ENCODE data around the gene TIGD7. TPM values are rescaled to one million over a fixed set of nuclear protein-coding genes. Genes with fewer than 3 reads are reported as not detected.
A peak's percentile ranks its signal among the peaks of the same experiment; 100 is the strongest.

TIGD7 gene
- total RNA-seq, 1 donor from 2014 or later, result 7.8 TPM

DNA sequence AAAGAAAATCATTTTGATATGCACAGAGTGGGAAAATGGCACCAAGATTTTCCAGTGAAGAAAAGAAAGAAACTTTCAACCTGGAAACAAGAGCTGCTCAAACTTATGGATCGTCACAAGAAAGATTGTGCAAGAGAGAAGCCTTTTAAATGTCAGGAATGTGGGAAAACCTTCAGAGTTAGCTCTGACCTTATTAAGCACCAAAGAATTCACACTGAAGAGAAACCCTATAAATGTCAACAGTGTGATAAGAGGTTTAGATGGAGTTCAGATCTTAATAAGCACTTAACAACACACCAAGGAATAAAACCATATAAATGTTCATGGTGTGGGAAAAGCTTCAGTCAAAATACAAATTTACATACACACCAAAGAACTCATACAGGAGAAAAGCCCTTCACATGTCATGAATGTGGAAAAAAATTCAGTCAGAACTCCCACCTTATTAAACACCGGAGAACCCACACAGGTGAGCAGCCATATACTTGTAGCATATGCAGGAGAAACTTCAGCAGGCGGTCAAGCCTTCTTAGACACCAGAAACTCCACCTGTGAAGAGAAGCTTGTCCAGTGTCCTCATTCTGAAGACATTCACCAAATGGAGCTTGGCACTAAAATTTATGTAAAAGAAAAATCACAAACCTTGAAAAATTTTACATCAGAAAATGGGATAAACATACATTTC, 12.2 kb upstream of the TIGD7 start:
- no peaks in the 10 kb centered on the region for H3K27me3 ChIP-seq (ENCODE audit: control insufficient read depth in 3 of 3, insufficient read depth in 3 of 3, low read length in 3 of 3)
- no peak overlapping the region for H3K9ac ChIP-seq (ENCODE audit: low read depth in 1 of 3, low read length in 3 of 3)
- peak overlapping the region in 2 of 3 donors; percentile 8 to 52 for H3K4me3 ChIP-seq (ENCODE audit: low read length in 3 of 3)
- peaks cover 45 to 59% (median 55%) of the 10 kb centered on the region in 3 donors for H3K36me3 ChIP-seq (ENCODE audit: control insufficient read depth in 3 of 3, insufficient read depth in 3 of 3, low read length in 3 of 3)
- H3K9me3 ChIP-seq (ENCODE audit: control insufficient read depth in 3 of 3, low read length in 3 of 3), result peaks cover 58 to 83% (median 60%) of the 10 kb centered on the region in 3 donors
- no peak overlapping the region for H3K27ac ChIP-seq (ENCODE audit: low read depth, low read length)
- no peaks in the 10 kb centered on the region for H3K4me1 ChIP-seq (ENCODE audit: control insufficient read depth in 3 of 3, insufficient read depth in 3 of 3, low read length in 3 of 3)

DNA sequence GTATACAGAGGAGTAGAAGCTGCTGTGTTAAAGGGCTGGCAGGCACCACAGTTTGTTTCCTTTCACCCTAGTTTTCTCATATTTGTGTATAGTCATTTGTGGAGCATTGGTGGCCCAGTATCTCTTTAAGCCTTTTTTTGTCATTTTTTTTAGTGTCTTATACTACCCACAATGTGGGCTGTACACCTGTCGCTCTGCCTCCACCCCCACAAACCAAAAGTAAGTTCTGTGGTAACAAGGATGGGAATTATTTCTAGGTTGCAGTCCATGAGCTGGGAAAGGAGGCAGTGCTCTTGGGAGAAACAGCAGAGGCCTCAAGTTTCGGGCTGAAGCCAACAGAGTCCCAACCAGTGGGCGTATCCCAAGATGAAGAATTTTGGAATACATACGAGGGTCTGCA, 6.3 kb upstream of the TIGD7 start:
- no peak overlapping the region for H3K4me3 ChIP-seq (ENCODE audit: low read length in 3 of 3)
- H3K27ac ChIP-seq (ENCODE audit: low read depth, low read length), result no peak overlapping the region
- H3K36me3 ChIP-seq (ENCODE audit: control insufficient read depth in 3 of 3, insufficient read depth in 3 of 3, low read length in 3 of 3), result peaks cover 55 to 62% (median 61%) of the 10 kb centered on the region in 3 donors
- H3K27me3 ChIP-seq (ENCODE audit: control insufficient read depth in 3 of 3, insufficient read depth in 3 of 3, low read length in 3 of 3), result no peaks in the 10 kb centered on the region
- peaks cover 36 to 52% (median 40%) of the 10 kb centered on the region in 3 donors for H3K9me3 ChIP-seq (ENCODE audit: control insufficient read depth in 3 of 3, low read length in 3 of 3)
- peaks cover 2 to 6% (median 2%) of the 10 kb centered on the region in 3 donors for H3K4me1 ChIP-seq (ENCODE audit: control insufficient read depth in 3 of 3, insufficient read depth in 3 of 3, low read length in 3 of 3)
- no peak overlapping the region for H3K9ac ChIP-seq (ENCODE audit: low read depth in 1 of 3, low read length in 3 of 3)

DNA sequence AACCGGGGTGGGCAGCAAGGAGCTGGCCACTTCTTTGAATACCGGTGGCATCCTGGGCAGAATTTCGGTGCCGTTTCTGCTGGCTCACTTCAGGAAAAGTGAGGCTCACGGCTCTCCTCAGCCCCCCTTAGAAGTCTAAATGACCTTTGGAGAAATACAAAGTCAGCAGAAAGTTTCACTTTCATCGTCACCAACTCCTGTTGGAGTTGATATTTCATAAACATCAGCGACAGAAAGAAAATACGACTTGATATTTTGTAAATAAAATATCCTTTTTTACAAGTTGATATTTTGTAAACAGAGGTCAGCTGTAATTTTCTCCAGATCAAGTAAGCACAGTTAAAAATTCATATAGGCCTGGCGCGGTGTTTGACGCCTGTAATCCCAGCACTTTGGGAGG, 848 bp upstream of the TIGD7 start:
- Histone ChIP-seq H3K4me3 (ENCODE audit: low read length in 3 of 3) (peak overlapping the region; percentile 91 to 95 (median 94)), H3K4me1 (ENCODE audit: control insufficient read depth in 3 of 3, insufficient read depth in 3 of 3, low read length in 3 of 3) (peaks cover 5 to 18% (median 14%) of the 10 kb centered on the region in 3 donors), H3K9ac (ENCODE audit: low read depth in 1 of 3, low read length in 3 of 3) (peak overlapping the region; percentile 91 to 95 (median 91)), H3K27me3 (ENCODE audit: control insufficient read depth in 3 of 3, insufficient read depth in 3 of 3, low read length in 3 of 3) (no peaks in the 10 kb centered on the region), H3K9me3 (ENCODE audit: control insufficient read depth in 3 of 3, low read length in 3 of 3) (peaks cover 6 to 15% (median 8%) of the 10 kb centered on the region in 3 donors), H3K36me3 (ENCODE audit: control insufficient read depth in 3 of 3, insufficient read depth in 3 of 3, low read length in 3 of 3) (peaks cover 30 to 32% (median 31%) of the 10 kb centered on the region in 3 donors), H3K27ac (ENCODE audit: low read depth, low read length) (peak overlapping the region; percentile 88)

DNA sequence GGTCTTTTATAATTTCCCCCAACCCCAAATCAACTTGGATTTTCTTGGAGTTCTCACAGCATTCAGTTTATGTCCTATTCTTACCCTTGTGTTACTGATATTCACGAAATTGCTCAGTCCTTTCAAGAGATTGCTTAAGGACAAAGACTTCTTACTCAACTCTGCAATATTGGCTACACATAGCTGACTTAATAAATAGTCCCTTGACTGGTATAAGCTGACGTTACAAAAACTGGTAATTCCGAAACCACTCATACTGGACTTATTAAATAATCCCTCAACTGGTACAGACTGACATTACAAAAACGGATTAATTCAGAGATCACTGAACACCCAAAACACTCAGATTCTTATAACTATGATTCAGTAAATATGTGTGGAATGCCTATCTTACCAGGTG, 860 bp downstream of the TIGD7 start:
- Histone ChIP-seq H3K27me3 (ENCODE audit: control insufficient read depth in 3 of 3, insufficient read depth in 3 of 3, low read length in 3 of 3) (no peaks in the 10 kb centered on the region), H3K36me3 (ENCODE audit: control insufficient read depth in 3 of 3, insufficient read depth in 3 of 3, low read length in 3 of 3) (peaks cover 31 to 38% (median 34%) of the 10 kb centered on the region in 3 donors), H3K9ac (ENCODE audit: low read depth in 1 of 3, low read length in 3 of 3) (peak overlapping the region; percentile 91 to 95 (median 91)), H3K4me1 (ENCODE audit: control insufficient read depth in 3 of 3, insufficient read depth in 3 of 3, low read length in 3 of 3) (peaks cover 5 to 18% (median 14%) of the 10 kb centered on the region in 3 donors), H3K4me3 (ENCODE audit: low read length in 3 of 3) (peak overlapping the region; percentile 91 to 95 (median 94)), H3K9me3 (ENCODE audit: control insufficient read depth in 3 of 3, low read length in 3 of 3) (peaks cover 7 to 15% (median 8%) of the 10 kb centered on the region in 3 donors), H3K27ac (ENCODE audit: low read depth, low read length) (peak overlapping the region; percentile 88)

DNA sequence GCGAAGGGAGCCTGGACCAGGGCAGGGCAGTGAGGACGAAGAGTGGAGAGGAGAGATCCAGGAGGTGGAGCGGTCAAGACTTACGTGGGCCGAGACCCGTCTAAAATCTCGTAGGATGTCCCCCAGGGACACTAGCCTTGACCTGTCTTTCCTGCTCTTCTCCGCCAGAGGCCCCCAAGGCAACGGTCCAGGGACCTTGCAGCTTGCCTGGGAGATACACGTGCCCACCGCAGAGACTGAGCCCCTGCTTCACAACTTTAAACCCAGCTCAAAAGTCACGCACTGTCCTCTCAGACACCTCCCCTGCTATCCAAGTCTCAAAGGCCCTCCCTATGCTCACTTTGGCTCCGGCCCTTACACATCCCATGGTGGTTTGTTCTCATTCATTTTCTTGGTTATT, 9.4 kb downstream of the TIGD7 start:
- peaks cover 29 to 43% (median 42%) of the 10 kb centered on the region in 3 donors for H3K36me3 ChIP-seq (ENCODE audit: control insufficient read depth in 3 of 3, insufficient read depth in 3 of 3, low read length in 3 of 3)
- no peaks in the 10 kb centered on the region for H3K27me3 ChIP-seq (ENCODE audit: control insufficient read depth in 3 of 3, insufficient read depth in 3 of 3, low read length in 3 of 3)
- no peak overlapping the region for H3K4me3 ChIP-seq (ENCODE audit: low read length in 3 of 3)
- H3K4me1 ChIP-seq (ENCODE audit: control insufficient read depth in 3 of 3, insufficient read depth in 3 of 3, low read length in 3 of 3), result no peaks in the 10 kb centered on the region
- H3K9me3 ChIP-seq (ENCODE audit: control insufficient read depth in 3 of 3, low read length in 3 of 3), result peaks cover 10 to 36% (median 32%) of the 10 kb centered on the region in 3 donors
- H3K27ac ChIP-seq (ENCODE audit: low read depth, low read length), result no peak overlapping the region
- no peak overlapping the region for H3K9ac ChIP-seq (ENCODE audit: low read depth in 1 of 3, low read length in 3 of 3)

DNA sequence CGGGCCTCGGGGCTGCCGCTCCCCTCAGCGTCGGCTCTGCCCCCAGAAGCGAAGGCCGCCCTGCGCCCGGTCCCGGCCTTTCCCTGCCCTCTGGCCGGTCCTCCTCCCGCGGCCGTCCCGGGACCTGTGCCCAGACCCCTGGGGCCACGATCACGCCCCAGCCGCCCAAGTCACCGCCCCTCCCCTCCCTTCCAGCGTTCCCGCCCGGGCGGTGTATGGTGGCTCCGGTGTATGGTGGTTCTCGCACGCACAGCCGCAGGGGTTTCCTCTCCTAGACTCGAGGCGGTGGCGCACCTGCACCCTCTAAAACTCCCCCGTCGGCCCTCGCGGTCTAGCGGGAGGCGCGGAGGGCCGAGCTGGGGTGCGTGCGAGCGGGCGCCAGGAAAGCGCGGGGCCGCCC, 10.0 kb downstream of the TIGD7 start:
- H3K27me3 ChIP-seq (ENCODE audit: control insufficient read depth in 3 of 3, insufficient read depth in 3 of 3, low read length in 3 of 3), result no peaks in the 10 kb centered on the region
- no peak overlapping the region for H3K27ac ChIP-seq (ENCODE audit: low read depth, low read length)
- H3K9me3 ChIP-seq (ENCODE audit: control insufficient read depth in 3 of 3, low read length in 3 of 3), result peaks cover 13 to 41% (median 38%) of the 10 kb centered on the region in 3 donors
- H3K9ac ChIP-seq (ENCODE audit: low read depth in 1 of 3, low read length in 3 of 3), result no peak overlapping the region
- peaks cover 31 to 44% (median 44%) of the 10 kb centered on the region in 3 donors for H3K36me3 ChIP-seq (ENCODE audit: control insufficient read depth in 3 of 3, insufficient read depth in 3 of 3, low read length in 3 of 3)
- H3K4me1 ChIP-seq (ENCODE audit: control insufficient read depth in 3 of 3, insufficient read depth in 3 of 3, low read length in 3 of 3), result no peaks in the 10 kb centered on the region
- no peak overlapping the region for H3K4me3 ChIP-seq (ENCODE audit: low read length in 3 of 3)

DNA sequence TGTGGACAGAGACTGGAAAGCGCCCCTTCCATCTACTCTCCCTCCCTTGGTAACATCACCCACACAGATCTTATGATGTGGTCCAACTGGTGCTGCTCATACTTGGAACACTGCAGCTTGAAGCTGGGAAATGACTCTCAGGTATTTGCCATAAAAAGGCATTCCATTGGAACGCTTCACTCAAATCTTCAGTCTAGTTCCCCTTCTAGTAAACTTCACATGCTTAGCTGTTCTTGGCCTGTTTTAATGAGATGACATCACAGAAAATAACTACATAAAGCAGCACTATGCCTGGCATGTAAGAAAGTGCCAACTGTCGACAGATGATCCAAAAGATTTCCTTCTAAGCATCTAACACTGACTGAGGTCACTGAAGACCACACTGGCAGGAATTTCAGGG, 12.6 kb downstream of the TIGD7 start:
- Histone ChIP-seq H3K9ac (ENCODE audit: low read depth in 1 of 3, low read length in 3 of 3) (no peak overlapping the region), H3K9me3 (ENCODE audit: control insufficient read depth in 3 of 3, low read length in 3 of 3) (peaks cover 30 to 52% (median 50%) of the 10 kb centered on the region in 3 donors), H3K4me3 (ENCODE audit: low read length in 3 of 3) (peak overlapping the region in 2 of 3 donors; percentile 23 to 25), H3K4me1 (ENCODE audit: control insufficient read depth in 3 of 3, insufficient read depth in 3 of 3, low read length in 3 of 3) (no peaks in the 10 kb centered on the region), H3K36me3 (ENCODE audit: control insufficient read depth in 3 of 3, insufficient read depth in 3 of 3, low read length in 3 of 3) (peaks cover 45 to 54% (median 53%) of the 10 kb centered on the region in 3 donors), H3K27ac (ENCODE audit: low read depth, low read length) (no peak overlapping the region), H3K27me3 (ENCODE audit: control insufficient read depth in 3 of 3, insufficient read depth in 3 of 3, low read length in 3 of 3) (no peaks in the 10 kb centered on the region)

DNA sequence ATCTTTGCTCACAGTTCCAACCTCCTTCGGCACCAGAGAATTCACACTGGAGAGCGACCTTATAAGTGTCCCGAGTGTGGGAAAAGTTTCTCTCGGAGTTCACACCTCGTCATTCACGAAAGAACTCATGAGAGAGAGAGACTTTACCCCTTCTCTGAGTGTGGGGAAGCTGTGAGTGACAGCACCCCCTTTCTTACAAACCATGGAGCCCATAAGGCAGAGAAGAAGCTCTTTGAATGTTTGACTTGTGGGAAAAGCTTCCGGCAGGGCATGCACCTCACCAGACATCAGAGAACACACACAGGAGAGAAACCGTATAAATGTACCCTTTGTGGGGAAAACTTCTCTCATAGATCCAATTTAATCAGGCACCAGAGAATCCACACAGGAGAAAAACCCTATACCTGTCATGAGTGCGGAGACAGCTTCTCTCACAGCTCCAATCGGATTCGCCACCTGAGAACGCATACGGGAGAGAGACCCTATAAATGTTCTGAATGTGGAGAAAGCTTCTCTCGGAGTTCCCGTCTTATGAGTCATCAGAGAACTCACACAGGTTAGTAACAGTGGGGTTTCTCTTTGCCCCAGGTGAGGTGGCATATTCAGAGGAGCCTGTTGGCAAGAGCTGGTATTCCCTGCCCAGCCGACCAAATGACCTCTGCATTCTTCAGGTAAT, 15.1 kb downstream of the TIGD7 start:
- H3K36me3 ChIP-seq (ENCODE audit: control insufficient read depth in 3 of 3, insufficient read depth in 3 of 3, low read length in 3 of 3), result peaks cover 61 to 76% (median 76%) of the 10 kb centered on the region in 3 donors
- H3K27me3 ChIP-seq (ENCODE audit: control insufficient read depth in 3 of 3, insufficient read depth in 3 of 3, low read length in 3 of 3), result no peaks in the 10 kb centered on the region
- peak overlapping the region in 2 of 3 donors; percentile 25 to 54 for H3K4me3 ChIP-seq (ENCODE audit: low read length in 3 of 3)
- H3K4me1 ChIP-seq (ENCODE audit: control insufficient read depth in 3 of 3, insufficient read depth in 3 of 3, low read length in 3 of 3), result peaks cover 2 to 12% (median 6%) of the 10 kb centered on the region in 3 donors
- H3K27ac ChIP-seq (ENCODE audit: low read depth, low read length), result no peak overlapping the region
- H3K9me3 ChIP-seq (ENCODE audit: control insufficient read depth in 3 of 3, low read length in 3 of 3), result peaks cover 30 to 47% (median 46%) of the 10 kb centered on the region in 3 donors
- H3K9ac ChIP-seq (ENCODE audit: low read depth in 1 of 3, low read length in 3 of 3), result no peak overlapping the region

DNA sequence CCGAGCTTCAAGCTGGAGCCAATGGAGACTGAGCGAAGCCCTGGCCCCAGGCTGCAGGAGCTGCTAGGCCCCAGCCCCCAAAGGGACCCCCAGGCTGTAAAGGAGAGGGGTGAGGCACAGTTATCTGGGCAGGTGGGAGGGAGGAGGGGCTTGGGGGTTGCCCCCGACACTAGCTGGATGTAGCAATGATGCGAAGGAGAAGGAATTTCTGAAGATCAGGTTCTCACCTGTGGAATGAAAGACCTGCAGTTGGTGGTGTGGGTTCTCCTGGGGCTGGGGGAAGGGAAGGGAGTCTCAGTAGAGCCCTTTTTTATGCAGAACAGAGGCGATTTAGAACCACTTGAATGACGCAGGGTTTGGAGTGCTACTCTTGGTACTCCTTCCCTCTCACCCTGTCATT, 20.1 kb downstream of the TIGD7 start:
- Histone ChIP-seq H3K27ac (ENCODE audit: low read depth, low read length) (no peak overlapping the region), H3K9me3 (ENCODE audit: control insufficient read depth in 3 of 3, low read length in 3 of 3) (peaks cover 14 to 16% (median 15%) of the 10 kb centered on the region in 3 donors), H3K4me3 (ENCODE audit: low read length in 3 of 3) (peak overlapping the region; percentile 93 to 99 (median 94)), H3K9ac (ENCODE audit: low read depth in 1 of 3, low read length in 3 of 3) (no peak overlapping the region), H3K4me1 (ENCODE audit: control insufficient read depth in 3 of 3, insufficient read depth in 3 of 3, low read length in 3 of 3) (peaks cover 17 to 35% (median 25%) of the 10 kb centered on the region in 3 donors), H3K27me3 (ENCODE audit: control insufficient read depth in 3 of 3, insufficient read depth in 3 of 3, low read length in 3 of 3) (no peaks in the 10 kb centered on the region), H3K36me3 (ENCODE audit: control insufficient read depth in 3 of 3, insufficient read depth in 3 of 3, low read length in 3 of 3) (peaks cover 41 to 44% (median 43%) of the 10 kb centered on the region in 3 donors)
